Smooth muscle cell (in vitro differentiated cells): ENCODE measurements around the gene SMC1B. TPM values are rescaled to one million over a fixed set of nuclear protein-coding genes. Genes with fewer than 3 reads are reported as not detected.

ENCODE experiments used
- DNase-seq: peaks from one replicate; lab custom pipeline; 2025; ENCODE audit not compliant: unreplicated experiment; lab: John Stamatoyannopoulos, UW
- H2AFZ ChIP-seq: fragments of 200-600 bp; sonication (generic); 2 replicates; pipeline ENCODE4 v1.6.0; 2016; ENCODE audit warnings: antibody characterized with exemption, low read depth, mild to moderate bottlenecking
- H3F3A ChIP-seq: fragments of 200-600 bp; sonication (generic); 2 replicates; pipeline ENCODE4 v1.6.0; 2017; ENCODE audit warnings: antibody characterized with exemption, low read depth
- H3K27ac ChIP-seq: fragments of 200-600 bp; sonication (generic); 2 replicates; pipeline ENCODE4 v1.5.1; 2016; ENCODE audit warnings: low read depth, mild to moderate bottlenecking
- H3K27me3 ChIP-seq: fragments of 200-600 bp; sonication (generic); 2 replicates; pipeline ENCODE4 v1.6.1; 2016; ENCODE audit warnings: low read depth, mild to moderate bottlenecking
- H3K36me3 ChIP-seq: fragments of 200-600 bp; sonication (generic); 2 replicates; pipeline ENCODE4 v1.5.1; 2016; ENCODE audit warnings: low read depth
- H3K4me1 ChIP-seq: fragments of 200-600 bp; sonication (generic); 2 replicates; pipeline ENCODE4 v1.5.1; 2016; ENCODE audit warnings: low read depth
- H3K4me2 ChIP-seq: fragments of 200-600 bp; sonication (generic); 2 replicates; pipeline ENCODE4 v1.6.0; 2016; ENCODE audit warnings: mild to moderate bottlenecking
- H3K4me3 ChIP-seq: fragments of 200-600 bp; sonication (generic); 2 replicates; pipeline ENCODE4 v1.5.1; 2016; ENCODE audit warnings: mild to moderate bottlenecking
- H3K79me2 ChIP-seq: fragments of 200-600 bp; sonication (generic); 2 replicates; pipeline ENCODE4 v1.6.0; 2016; ENCODE audit warnings: low read depth, mild to moderate bottlenecking
- H3K9ac ChIP-seq: fragments of 200-600 bp; sonication (generic); 2 replicates; pipeline ENCODE4 v1.6.0; 2016; ENCODE audit warnings: low read depth
- H3K9me3 ChIP-seq: fragments of 200-600 bp; sonication (generic); replicated peaks from 2 replicates; pipeline ENCODE4 v1.5.1; 2016; ENCODE audit warnings: low read depth
- H4K20me1 ChIP-seq: fragments of 200-600 bp; sonication (generic); 2 replicates; pipeline ENCODE4 v1.6.0; 2016; ENCODE audit warnings: low read depth
- WGBS: methylation state at CpG from one replicate; pipeline ENCODE4 v1.1.7; 2016; ENCODE audit warnings: low lambda C conversion rate; 5-methylcytosine and 5-hydroxymethylcytosine counted together
- polyA plus RNA-seq: library from polyadenylated mRNA; unstranded; fragments of >200 nt; fragmentation: Nextera tagmentation; extraction: Ambion mirVana; gene quantifications from 2 replicates; pipeline ENCODE4 v1.2.1, GENCODE V29; 2016
- total RNA-seq: library from RNA; depleted of rRNA; stranded (reverse); fragments of >200 nt; gene quantifications from 2 replicates; pipeline ENCODE4 v1.2.3, GENCODE V29; 2014
- TF ChIP-seq, protein P1 (sequence below): fragments of 200-600 bp; sonication (generic); IDR thresholded peaks from 2 replicates; pipeline ENCODE4 v1.5.1; 2017; ENCODE audit warnings: borderline replicate concordance, mild to moderate bottlenecking, antibody characterized with exemption; ENCODE audit not compliant: insufficient read depth, poor library complexity, severe bottlenecking

Gene SMC1B
- total and polyA plus RNA-seq, 2 experiments from 2014 or later, result 0.06 TPM; not detected in 1

DNA sequence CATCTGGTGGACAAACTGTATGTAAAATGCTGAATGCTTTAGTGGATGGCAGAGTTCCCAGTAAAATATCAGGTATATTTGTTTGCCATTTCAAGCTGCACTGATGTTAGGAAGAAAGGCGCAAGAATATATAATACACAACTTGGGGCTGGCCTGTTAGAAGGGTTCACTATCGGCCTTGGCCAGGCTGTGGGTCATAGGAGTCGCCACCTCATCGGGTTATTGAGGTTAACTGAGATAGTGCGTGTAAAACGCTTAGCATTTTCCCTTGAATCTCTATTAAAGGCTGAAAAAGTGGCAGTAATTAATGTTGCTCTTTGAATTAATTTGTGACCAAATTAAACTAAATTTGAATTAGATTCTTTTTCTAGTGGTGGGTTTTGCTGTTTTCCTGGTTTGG is 98.6 kb downstream of the SMC1B start:
- Histone ChIP-seq H4K20me1 (peaks cover 10% of the 10 kb centered on the region), H3F3A (peaks cover 22% of the 10 kb centered on the region), H3K9ac (no peak overlapping the region), H3K36me3 (no peaks in the 10 kb centered on the region), H3K27ac (no peak overlapping the region), H3K27me3 (no peaks in the 10 kb centered on the region), H3K4me3 (no peak overlapping the region), H3K4me2 (no peak overlapping the region), H3K79me2 (peaks cover 68% of the 10 kb centered on the region), H2AFZ (no peak overlapping the region), H3K4me1 (peaks cover 40% of the 10 kb centered on the region), H3K9me3 (no peaks in the 10 kb centered on the region)
- 89% methylated on average over 6 of the region's 6 CpGs for WGBS
- DNase-seq, result no peak
- TF ChIP-seq, protein P1, sequence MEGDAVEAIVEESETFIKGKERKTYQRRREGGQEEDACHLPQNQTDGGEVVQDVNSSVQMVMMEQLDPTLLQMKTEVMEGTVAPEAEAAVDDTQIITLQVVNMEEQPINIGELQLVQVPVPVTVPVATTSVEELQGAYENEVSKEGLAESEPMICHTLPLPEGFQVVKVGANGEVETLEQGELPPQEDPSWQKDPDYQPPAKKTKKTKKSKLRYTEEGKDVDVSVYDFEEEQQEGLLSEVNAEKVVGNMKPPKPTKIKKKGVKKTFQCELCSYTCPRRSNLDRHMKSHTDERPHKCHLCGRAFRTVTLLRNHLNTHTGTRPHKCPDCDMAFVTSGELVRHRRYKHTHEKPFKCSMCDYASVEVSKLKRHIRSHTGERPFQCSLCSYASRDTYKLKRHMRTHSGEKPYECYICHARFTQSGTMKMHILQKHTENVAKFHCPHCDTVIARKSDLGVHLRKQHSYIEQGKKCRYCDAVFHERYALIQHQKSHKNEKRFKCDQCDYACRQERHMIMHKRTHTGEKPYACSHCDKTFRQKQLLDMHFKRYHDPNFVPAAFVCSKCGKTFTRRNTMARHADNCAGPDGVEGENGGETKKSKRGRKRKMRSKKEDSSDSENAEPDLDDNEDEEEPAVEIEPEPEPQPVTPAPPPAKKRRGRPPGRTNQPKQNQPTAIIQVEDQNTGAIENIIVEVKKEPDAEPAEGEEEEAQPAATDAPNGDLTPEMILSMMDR, result no peak

DNA sequence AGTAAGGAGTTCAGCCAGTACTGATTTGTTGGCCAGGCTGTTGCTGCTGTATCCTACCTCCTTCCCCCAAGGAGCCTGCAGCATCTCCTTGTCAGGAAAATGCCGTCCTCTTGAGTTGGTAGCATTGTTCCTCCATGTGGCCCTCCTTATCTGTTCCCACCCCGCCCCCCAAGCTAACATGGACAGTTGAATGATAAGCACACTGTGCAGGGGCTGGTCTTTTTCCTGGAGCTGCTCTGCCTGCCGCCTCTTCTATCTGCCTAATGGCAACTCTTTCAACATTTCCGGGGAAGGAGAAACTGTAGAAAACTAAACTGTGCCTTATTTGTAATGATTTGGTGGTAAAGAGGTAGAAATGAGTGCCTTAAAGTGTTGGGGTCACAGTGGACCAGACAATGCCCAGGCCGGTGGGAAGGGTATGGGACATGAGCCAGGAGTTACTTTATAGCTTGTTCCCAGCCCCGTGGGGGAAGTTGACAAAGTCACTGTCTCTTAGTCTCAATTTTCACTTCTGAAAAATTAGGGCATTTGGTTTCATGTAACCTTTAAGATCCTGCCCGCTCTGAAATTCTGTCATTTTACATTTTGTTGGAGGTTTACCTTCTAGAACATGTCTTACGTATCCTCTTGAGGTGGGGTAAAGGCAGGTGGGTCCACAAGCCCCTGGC is 99.2 kb downstream of the SMC1B start:
- H4K20me1 ChIP-seq, result peaks cover 10% of the 10 kb centered on the region
- peak overlapping the region; percentile 54 for H3K27ac ChIP-seq
- 45% methylated on average over 8 of the region's 8 CpGs for WGBS
- TF ChIP-seq, protein P1, result no peak
- H3F3A ChIP-seq, result peaks cover 16% of the 10 kb centered on the region
- peaks cover 65% of the 10 kb centered on the region for H3K79me2 ChIP-seq
- H3K9ac ChIP-seq, result no peak overlapping the region
- no peak overlapping the region for H2AFZ ChIP-seq
- H3K36me3 ChIP-seq, result no peaks in the 10 kb centered on the region
- peaks cover 34% of the 10 kb centered on the region for H3K4me1 ChIP-seq
- no peak for DNase-seq
- no peak overlapping the region for H3K4me3 ChIP-seq
- no peaks in the 10 kb centered on the region for H3K27me3 ChIP-seq
- no peaks in the 10 kb centered on the region for H3K9me3 ChIP-seq
- peak overlapping the region; percentile 73 for H3K4me2 ChIP-seq

DNA sequence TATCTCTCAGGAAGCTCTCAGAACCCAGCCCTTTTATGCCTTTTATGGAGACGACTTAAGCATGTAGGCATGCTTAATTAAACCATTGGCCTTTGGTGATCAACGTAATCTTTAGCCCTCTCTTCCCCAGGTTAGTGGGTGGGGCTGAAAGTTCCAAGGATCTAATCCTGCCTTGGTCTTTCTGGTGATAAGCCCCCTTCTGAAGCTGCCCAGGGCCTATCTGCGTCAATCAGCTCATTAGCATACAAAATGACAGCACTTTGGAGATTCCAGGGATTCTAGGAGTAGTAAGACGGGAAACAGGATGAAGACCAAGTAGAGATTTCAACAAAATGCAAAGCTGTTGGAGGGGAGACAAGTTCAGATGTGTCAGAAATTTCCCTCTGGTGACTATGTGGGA is 100.5 kb downstream of the SMC1B start:
- H3K79me2 ChIP-seq, result peaks cover 65% of the 10 kb centered on the region
- H3K27ac ChIP-seq, result peak overlapping the region; percentile 5
- H3K9me3 ChIP-seq, result no peaks in the 10 kb centered on the region
- no peak overlapping the region for H3K4me3 ChIP-seq
- H3K27me3 ChIP-seq, result no peaks in the 10 kb centered on the region
- peaks cover 24% of the 10 kb centered on the region for H3K4me1 ChIP-seq
- no peaks in the 10 kb centered on the region for H3K36me3 ChIP-seq
- no peak for DNase-seq
- no peak overlapping the region for H3K9ac ChIP-seq
- no peak overlapping the region for H2AFZ ChIP-seq
- H3F3A ChIP-seq, result peaks cover 5% of the 10 kb centered on the region
- H4K20me1 ChIP-seq, result peaks cover 10% of the 10 kb centered on the region
- TF ChIP-seq, protein P1, result no peak
- 31% methylated on average over 4 of the region's 4 CpGs for WGBS
- no peak overlapping the region for H3K4me2 ChIP-seq

DNA sequence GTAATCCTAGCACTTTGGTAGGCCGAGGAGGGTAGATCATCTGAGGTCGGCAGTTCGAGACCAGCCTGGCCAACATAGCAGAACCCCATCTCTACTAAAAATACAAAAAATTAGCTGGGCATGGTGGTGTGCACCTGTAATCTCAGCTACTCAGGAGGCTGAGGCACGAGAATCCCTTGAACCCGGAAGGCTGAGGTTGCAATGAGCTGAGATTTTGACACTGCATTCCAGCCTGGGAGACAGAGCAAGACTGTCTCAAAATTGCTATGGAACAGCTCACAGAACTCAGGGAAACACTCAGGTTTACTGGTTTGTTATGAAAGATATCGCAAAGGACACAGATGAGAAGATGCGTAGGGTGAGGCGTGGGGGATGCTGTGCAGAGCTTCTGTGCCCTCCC is 101.0 kb downstream of the SMC1B start:
- H3K79me2 ChIP-seq, result peaks cover 65% of the 10 kb centered on the region
- peaks cover 24% of the 10 kb centered on the region for H3K4me1 ChIP-seq
- DNase-seq, result no peak
- TF ChIP-seq, protein P1, result no peak
- H3K4me3 ChIP-seq, result no peak overlapping the region
- no peaks in the 10 kb centered on the region for H3K36me3 ChIP-seq
- no peaks in the 10 kb centered on the region for H3K27me3 ChIP-seq
- no peaks in the 10 kb centered on the region for H3K9me3 ChIP-seq
- peaks cover under 1% of the 10 kb centered on the region for H3F3A ChIP-seq
- peaks cover 10% of the 10 kb centered on the region for H4K20me1 ChIP-seq
- no peak overlapping the region for H2AFZ ChIP-seq
- H3K9ac ChIP-seq, result no peak overlapping the region
- no peak overlapping the region for H3K4me2 ChIP-seq
- WGBS, result 86% methylated on average over 8 of the region's 8 CpGs
- peak overlapping the region; percentile 5 for H3K27ac ChIP-seq
